Astrocyte (in vitro differentiated cells and primary cell): ENCODE data around the gene OCA2. TPM values are rescaled to one million over a fixed set of nuclear protein-coding genes. Genes with fewer than 3 reads are reported as not detected.

Experiments used
- DNase-seq: peaks from one replicate; pipeline ENCODE4 v3.0.0-alpha.2; 2010; ENCODE audit warnings: low read depth
- FAIRE-seq: peaks from 2 replicates; lab custom pipeline; 2011; peaks lifted over from hg19 to GRCh38; lab: Jason Lieb, UNC
- H2AFZ ChIP-seq: 2 replicates; pipeline ENCODE4 v1.6.0; 2012; ENCODE audit warnings: low read depth, low read length, inconsistent platforms
- H3K27ac ChIP-seq: 2 replicates; pipeline ENCODE4 v1.5.1; 2011; ENCODE audit warnings: low read depth, low read length, inconsistent platforms
- H3K27me3 ChIP-seq: 2 replicates; pipeline ENCODE4 v1.6.0; 2011; ENCODE audit warnings: low read length, inconsistent platforms; ENCODE audit not compliant: insufficient read depth
- H3K36me3 ChIP-seq: 2 replicates; pipeline ENCODE4 v1.5.1; 2011; ENCODE audit warnings: low read length, inconsistent platforms; ENCODE audit not compliant: insufficient read depth
- H3K4me1 ChIP-seq: 2 replicates; pipeline ENCODE4 v1.5.1; 2011; ENCODE audit warnings: low read length, inconsistent platforms; ENCODE audit not compliant: insufficient read depth
- H3K4me2 ChIP-seq: 2 replicates; pipeline ENCODE4 v1.6.0; 2012; ENCODE audit warnings: low read length, inconsistent platforms
- H3K4me3 ChIP-seq: 2 replicates; pipeline ENCODE4 v1.5.1; 2011; ENCODE audit warnings: low read depth, mild to moderate bottlenecking, low read length, inconsistent platforms; ENCODE audit not compliant: insufficient read depth
- H3K79me2 ChIP-seq: 2 replicates; pipeline ENCODE4 v1.6.0; 2012; ENCODE audit warnings: mild to moderate bottlenecking, low read length, inconsistent platforms; ENCODE audit not compliant: insufficient read depth
- H3K9ac ChIP-seq: 2 replicates; pipeline ENCODE4 v1.6.0; 2012; ENCODE audit warnings: mild to moderate bottlenecking, low read length, inconsistent platforms
- H3K9me3 ChIP-seq: 2 replicates; pipeline ENCODE4 v1.5.1; 2012; ENCODE audit warnings: low read depth, mild to moderate bottlenecking, low read length, inconsistent platforms; ENCODE audit not compliant: insufficient read depth
- H4K20me1 ChIP-seq: 2 replicates; pipeline ENCODE4 v1.6.0; 2012; ENCODE audit warnings: low read length, inconsistent platforms; ENCODE audit not compliant: insufficient read depth
- H3K27ac Mint-ChIP-seq: one replicate; pipeline ENCODE4 v1.8.0; 2021; ENCODE audit warnings: mild to moderate bottlenecking, mixed read lengths; ENCODE audit not compliant: unreplicated experiment
- H3K27me3 Mint-ChIP-seq: one replicate; pipeline ENCODE4 v1.8.0; 2021; ENCODE audit warnings: low read depth, mixed read lengths; ENCODE audit not compliant: unreplicated experiment
- H3K36me3 Mint-ChIP-seq: one replicate; pipeline ENCODE4 v1.8.0; 2021; ENCODE audit warnings: low read depth, mixed read lengths; ENCODE audit not compliant: unreplicated experiment
- H3K4me1 Mint-ChIP-seq: one replicate; pipeline ENCODE4 v1.8.0; 2021; ENCODE audit warnings: low read depth, mixed read lengths; ENCODE audit not compliant: unreplicated experiment
- H3K4me3 Mint-ChIP-seq: one replicate; pipeline ENCODE4 v1.8.0; 2021; ENCODE audit warnings: mild to moderate bottlenecking, moderate library complexity, mixed read lengths; ENCODE audit not compliant: unreplicated experiment
- H3K9me3 Mint-ChIP-seq: one replicate; pipeline ENCODE4 v1.8.0; 2021; ENCODE audit warnings: mild to moderate bottlenecking, mixed read lengths; ENCODE audit not compliant: unreplicated experiment
- CTCF ChIP-seq: IDR thresholded peaks from 2 replicates; pipeline ENCODE4 v1.5.1; 2011; ENCODE audit warnings: low read depth, mild to moderate bottlenecking, inconsistent platforms, low read length, moderate library complexity; ENCODE audit not compliant: insufficient read depth
- EZH2 ChIP-seq: IDR thresholded peaks from 2 replicates; pipeline ENCODE4 v1.6.1; 2012; ENCODE audit warnings: mild to moderate bottlenecking, low read length, inconsistent platforms; ENCODE audit not compliant: insufficient read depth
- total RNA-seq: library from RNA; stranded (reverse); gene quantifications from 2 replicates; pipeline ENCODE4 v1.2.1, GENCODE V29; 2021

OCA2 gene
- total RNA-seq, 1 donor from 2014 or later = 2.9 TPM

GRCh38 chr15:27828746-27829145 lies 270.4 kb downstream of the OCA2 start:
- H3K36me3 Mint-ChIP-seq = no peaks in the 10 kb centered on the region
- H3K9me3 Mint-ChIP-seq = peaks cover 5% of the 10 kb centered on the region
- TF ChIP-seq CTCF (no peak), EZH2 (no peak)
- H3K27ac ChIP-seq = no peak overlapping the region
- H3K4me3 Mint-ChIP-seq = no peak overlapping the region
- no peak for FAIRE-seq
- DNase-seq = no peak
- peaks cover 16% of the 10 kb centered on the region for H3K4me1 Mint-ChIP-seq
- peaks cover 17% of the 10 kb centered on the region for H3K4me1 ChIP-seq
- no peaks in the 10 kb centered on the region for H3K27me3 ChIP-seq
- no peak overlapping the region for H3K9ac ChIP-seq
- no peak overlapping the region for H3K4me3 ChIP-seq
- no peak overlapping the region for H3K4me2 ChIP-seq
- H3K36me3 ChIP-seq = no peaks in the 10 kb centered on the region
- no peaks in the 10 kb centered on the region for H3K9me3 ChIP-seq
- no peak overlapping the region for H2AFZ ChIP-seq
- no peak overlapping the region for H3K27ac Mint-ChIP-seq
- no peaks in the 10 kb centered on the region for H3K27me3 Mint-ChIP-seq
- H3K79me2 ChIP-seq = no peaks in the 10 kb centered on the region
- no peaks in the 10 kb centered on the region for H4K20me1 ChIP-seq

- H4K20me1 ChIP-seq = no peaks in the 10 kb centered on the region
- TF ChIP-seq CTCF (no peak), EZH2 (no peak)
- no peaks in the 10 kb centered on the region for H3K27me3 Mint-ChIP-seq
- H3K9ac ChIP-seq = peak overlapping the region; percentile 59
- H3K4me1 Mint-ChIP-seq = peaks cover 15% of the 10 kb centered on the region
- no peaks in the 10 kb centered on the region for H3K79me2 ChIP-seq
- FAIRE-seq (no peak), DNase-seq (peak; percentile 65)
- no peaks in the 10 kb centered on the region for H3K9me3 ChIP-seq
- peaks cover 17% of the 10 kb centered on the region for H3K4me1 ChIP-seq
- H2AFZ ChIP-seq = peak overlapping the region; percentile 85
- H3K27ac Mint-ChIP-seq = peak overlapping the region; percentile 4
- no peaks in the 10 kb centered on the region for H3K36me3 ChIP-seq
- peak overlapping the region; percentile 35 for H3K4me3 ChIP-seq
- no peaks in the 10 kb centered on the region for H3K36me3 Mint-ChIP-seq
- H3K4me2 ChIP-seq = peak overlapping the region; percentile 76
- H3K27me3 ChIP-seq = no peaks in the 10 kb centered on the region
- H3K9me3 Mint-ChIP-seq = no peaks in the 10 kb centered on the region
- H3K27ac ChIP-seq = peak overlapping the region; percentile 85
- H3K4me3 Mint-ChIP-seq = no peak overlapping the region
Measured at GRCh38 chr15:27826902-27827714, 272.0 kb downstream of the OCA2 start.

GRCh38 chr15:27826411-27826810 lies 272.7 kb downstream of the OCA2 start:
- Mint-ChIP-seq H3K9me3 (no peaks in the 10 kb centered on the region), H3K27ac (peak overlapping the region; percentile 47), H3K4me1 (peaks cover 15% of the 10 kb centered on the region), H3K36me3 (no peaks in the 10 kb centered on the region), H3K4me3 (no peak overlapping the region), H3K27me3 (no peaks in the 10 kb centered on the region)
- Histone ChIP-seq H3K4me3 (no peak overlapping the region), H3K9me3 (no peaks in the 10 kb centered on the region), H3K27me3 (no peaks in the 10 kb centered on the region), H3K79me2 (no peaks in the 10 kb centered on the region), H4K20me1 (no peaks in the 10 kb centered on the region), H3K4me2 (peak overlapping the region; percentile 76), H3K4me1 (peaks cover 17% of the 10 kb centered on the region), H3K9ac (peak overlapping the region; percentile 59), H3K36me3 (no peaks in the 10 kb centered on the region), H2AFZ (peak overlapping the region; percentile 85), H3K27ac (peak overlapping the region; percentile 85)
- TF ChIP-seq CTCF = no peak
- no peak for TF ChIP-seq EZH2
- DNase-seq (peak; percentile 36), FAIRE-seq (no peak)
